ENCODE data around the gene PHC2. TPM values are rescaled to one million over a fixed set of nuclear protein-coding genes. Genes with fewer than 3 reads are reported as not detected.
A peak's percentile ranks its signal among the peaks of the same experiment; 100 is the strongest.
"Not testable (repeated sequence)": the region's sequence is repeated elsewhere in the genome, so short reads cannot be mapped to it uniquely, and the experiment has no call there.

Gene PHC2
- total and polyA plus RNA-seq, 4 donors, result 51.9 to 111 (median 91.6) TPM

GRCh38 chr1:33317946-33318345 lies 112.9 kb downstream of the PHC2 start:
- H3K4me3 ChIP-seq (ENCODE audit: low read depth, low read length), result no peak overlapping the region
- H3K27me3 ChIP-seq (ENCODE audit: control insufficient read depth, insufficient read depth, low read length), result no peaks in the 10 kb centered on the region
- WGBS (ENCODE audit: insufficient coverage), result 62% methylated on average over 5 of the region's 6 CpGs
- H3K9me3 ChIP-seq (ENCODE audit: control insufficient read depth, insufficient read depth, low read length), result no peaks in the 10 kb centered on the region
- H3K27ac ChIP-seq (ENCODE audit: low read depth, low read length), result no peak overlapping the region
- DNase-seq (ENCODE audit: low read depth in 4 of 6, low spot score in 6 of 6), result no peak
- H3K36me3 ChIP-seq (ENCODE audit: control insufficient read depth, insufficient read depth, low read length), result peaks cover 8% of the 10 kb centered on the region
- peaks cover 4% of the 10 kb centered on the region for H3K4me1 ChIP-seq (ENCODE audit: control insufficient read depth, insufficient read depth, low read length)

- 67% methylated on average over 1 of the region's 1 CpG for WGBS (ENCODE audit: insufficient coverage)
These were observed 113.5 kb downstream of the PHC2 start for GRCh38 chr1:33317354-33317753.

GRCh38 chr1:33316601-33317000 lies 114.3 kb downstream of the PHC2 start:
- peaks cover 4% of the 10 kb centered on the region for H3K4me1 ChIP-seq (ENCODE audit: control insufficient read depth, insufficient read depth, low read length)
- H3K27me3 ChIP-seq (ENCODE audit: control insufficient read depth, insufficient read depth, low read length), result no peaks in the 10 kb centered on the region
- no peak overlapping the region for H3K27ac ChIP-seq (ENCODE audit: low read depth, low read length)
- no peaks in the 10 kb centered on the region for H3K9me3 ChIP-seq (ENCODE audit: control insufficient read depth, insufficient read depth, low read length)
- no peak overlapping the region for H3K4me3 ChIP-seq (ENCODE audit: low read depth, low read length)
- H3K36me3 ChIP-seq (ENCODE audit: control insufficient read depth, insufficient read depth, low read length), result peaks cover 7% of the 10 kb centered on the region
- no peak for DNase-seq (ENCODE audit: low read depth in 4 of 6, low spot score in 6 of 6)
- WGBS (ENCODE audit: insufficient coverage), result 78% methylated on average over 2 of the region's 2 CpGs

More at GRCh38 chr1:33317354-33317753, 113.5 kb downstream of the PHC2 start:
- Histone ChIP-seq H3K4me1 (ENCODE audit: control insufficient read depth, insufficient read depth, low read length) (peaks cover 4% of the 10 kb centered on the region), H3K36me3 (ENCODE audit: control insufficient read depth, insufficient read depth, low read length) (peaks cover 4% of the 10 kb centered on the region), H3K27me3 (ENCODE audit: control insufficient read depth, insufficient read depth, low read length) (no peaks in the 10 kb centered on the region), H3K27ac (ENCODE audit: low read depth, low read length) (no peak overlapping the region), H3K4me3 (ENCODE audit: low read depth, low read length) (no peak overlapping the region), H3K9me3 (ENCODE audit: control insufficient read depth, insufficient read depth, low read length) (no peaks in the 10 kb centered on the region)
- no peak for DNase-seq (ENCODE audit: low read depth in 4 of 6, low spot score in 6 of 6)

GRCh38 chr1:33314416-33314815 lies 116.5 kb downstream of the PHC2 start:
- peaks cover 10% of the 10 kb centered on the region for H3K36me3 ChIP-seq (ENCODE audit: control insufficient read depth, insufficient read depth, low read length)
- H3K27ac ChIP-seq (ENCODE audit: low read depth, low read length), result no peak overlapping the region
- H3K4me3 ChIP-seq (ENCODE audit: low read depth, low read length), result no peak overlapping the region
- WGBS (ENCODE audit: insufficient coverage), result 89% methylated on average over 9 of the region's 9 CpGs
- DNase-seq (ENCODE audit: low read depth in 4 of 6, low spot score in 6 of 6), result no peak
- H3K4me1 ChIP-seq (ENCODE audit: control insufficient read depth, insufficient read depth, low read length), result no peaks in the 10 kb centered on the region
- no peaks in the 10 kb centered on the region for H3K9me3 ChIP-seq (ENCODE audit: control insufficient read depth, insufficient read depth, low read length)
- H3K27me3 ChIP-seq (ENCODE audit: control insufficient read depth, insufficient read depth, low read length), result no peaks in the 10 kb centered on the region

- peaks cover 11% of the 10 kb centered on the region for H3K36me3 ChIP-seq (ENCODE audit: control insufficient read depth, insufficient read depth, low read length)
- H3K27me3 ChIP-seq (ENCODE audit: control insufficient read depth, insufficient read depth, low read length), result no peaks in the 10 kb centered on the region
- no peak overlapping the region for H3K4me3 ChIP-seq (ENCODE audit: low read depth, low read length)
- no peaks in the 10 kb centered on the region for H3K9me3 ChIP-seq (ENCODE audit: control insufficient read depth, insufficient read depth, low read length)
- 85% methylated on average over 4 of the region's 5 CpGs for WGBS (ENCODE audit: insufficient coverage)
- no peak for DNase-seq (ENCODE audit: low read depth in 4 of 6, low spot score in 6 of 6)
- no peak overlapping the region for H3K27ac ChIP-seq (ENCODE audit: low read depth, low read length)
- no peaks in the 10 kb centered on the region for H3K4me1 ChIP-seq (ENCODE audit: control insufficient read depth, insufficient read depth, low read length)
These were observed 118.5 kb downstream of the PHC2 start for GRCh38 chr1:33312413-33312749.

GRCh38 chr1:33311706-33312412 lies 119.0 kb downstream of the PHC2 start:
- Histone ChIP-seq H3K4me3 (ENCODE audit: low read depth, low read length) (no peak overlapping the region), H3K36me3 (ENCODE audit: control insufficient read depth, insufficient read depth, low read length) (peaks cover 11% of the 10 kb centered on the region), H3K9me3 (ENCODE audit: control insufficient read depth, insufficient read depth, low read length) (no peaks in the 10 kb centered on the region), H3K27me3 (ENCODE audit: control insufficient read depth, insufficient read depth, low read length) (no peaks in the 10 kb centered on the region), H3K27ac (ENCODE audit: low read depth, low read length) (no peak overlapping the region), H3K4me1 (ENCODE audit: control insufficient read depth, insufficient read depth, low read length) (no peaks in the 10 kb centered on the region)
- DNase-seq (ENCODE audit: low read depth in 4 of 6, low spot score in 6 of 6), result no peak
- 98% methylated on average over 6 of the region's 7 CpGs for WGBS (ENCODE audit: insufficient coverage)

GRCh38 chr1:33310702-33311101 lies 120.2 kb downstream of the PHC2 start:
- no peak for DNase-seq (ENCODE audit: low read depth in 4 of 6, low spot score in 6 of 6)
- H3K4me3 ChIP-seq (ENCODE audit: low read depth, low read length), result no peak overlapping the region
- peaks cover 6% of the 10 kb centered on the region for H3K27me3 ChIP-seq (ENCODE audit: control insufficient read depth, insufficient read depth, low read length)
- H3K36me3 ChIP-seq (ENCODE audit: control insufficient read depth, insufficient read depth, low read length), result peaks cover 11% of the 10 kb centered on the region
- H3K4me1 ChIP-seq (ENCODE audit: control insufficient read depth, insufficient read depth, low read length), result no peaks in the 10 kb centered on the region
- WGBS (ENCODE audit: insufficient coverage), result 89% methylated on average over 4 of the region's 8 CpGs
- H3K9me3 ChIP-seq (ENCODE audit: control insufficient read depth, insufficient read depth, low read length), result no peaks in the 10 kb centered on the region
- H3K27ac ChIP-seq (ENCODE audit: low read depth, low read length), result no peak overlapping the region

- not testable (repeated sequence) for H3K27ac ChIP-seq (ENCODE audit: low read depth, low read length); H3K9me3 ChIP-seq (ENCODE audit: control insufficient read depth, insufficient read depth, low read length); H3K27me3 ChIP-seq (ENCODE audit: control insufficient read depth, insufficient read depth, low read length); H3K4me3 ChIP-seq (ENCODE audit: low read depth, low read length); DNase-seq (ENCODE audit: low read depth in 4 of 6, low spot score in 6 of 6); H3K4me1 ChIP-seq (ENCODE audit: control insufficient read depth, insufficient read depth, low read length)
- WGBS (ENCODE audit: insufficient coverage), result 97% methylated on average over 19 of the region's 32 CpGs
- peaks cover 11% of the 10 kb centered on the region for H3K36me3 ChIP-seq (ENCODE audit: control insufficient read depth, insufficient read depth, low read length)
These were observed 121.5 kb downstream of the PHC2 start for GRCh38 chr1:33309351-33309750.

- Histone ChIP-seq H3K36me3 (ENCODE audit: control insufficient read depth, insufficient read depth, low read length) (peaks cover 13% of the 10 kb centered on the region), H3K4me1 (ENCODE audit: control insufficient read depth, insufficient read depth, low read length) (no peaks in the 10 kb centered on the region), H3K27ac (ENCODE audit: low read depth, low read length) (no peak overlapping the region), H3K27me3 (ENCODE audit: control insufficient read depth, insufficient read depth, low read length) (peaks cover 6% of the 10 kb centered on the region), H3K9me3 (ENCODE audit: control insufficient read depth, insufficient read depth, low read length) (no peaks in the 10 kb centered on the region), H3K4me3 (ENCODE audit: low read depth, low read length) (no peak overlapping the region)
- no peak for DNase-seq (ENCODE audit: low read depth in 4 of 6, low spot score in 6 of 6)
- no CpG with 5 or more reads among the region's 5 CpGs for WGBS (ENCODE audit: insufficient coverage)
These were observed 123.4 kb downstream of the PHC2 start for GRCh38 chr1:33307494-33307864.

- peak in 3 of 6 donors; percentile 26 to 79 (median 75) for DNase-seq (ENCODE audit: low read depth in 4 of 6, low spot score in 6 of 6)
- no peak overlapping the region for H3K27ac ChIP-seq (ENCODE audit: low read depth, low read length)
These were observed 124.0 kb downstream of the PHC2 start for GRCh38 chr1:33306653-33307493.

More at GRCh38 chr1:33306653-33307493, 124.0 kb downstream of the PHC2 start:
- Histone ChIP-seq H3K9me3 (ENCODE audit: control insufficient read depth, insufficient read depth, low read length) (no peaks in the 10 kb centered on the region), H3K36me3 (ENCODE audit: control insufficient read depth, insufficient read depth, low read length) (peaks cover 9% of the 10 kb centered on the region), H3K4me1 (ENCODE audit: control insufficient read depth, insufficient read depth, low read length) (peaks cover under 1% of the 10 kb centered on the region), H3K27me3 (ENCODE audit: control insufficient read depth, insufficient read depth, low read length) (peaks cover 6% of the 10 kb centered on the region), H3K4me3 (ENCODE audit: low read depth, low read length) (no peak overlapping the region)
- 6% methylated on average over 105 of the region's 113 CpGs for WGBS (ENCODE audit: insufficient coverage)

All from spinal cord (tissue), 10 donors.